ENCODE data around the gene SOWAHB.

The SOWAHB gene

GRCh38 chr4:76892601-76893000, 5.3 kb downstream of the SOWAHB start:
- no peak for TF ChIP-seq CTCF (IDR thresholded peaks at IDR 0.05)

DNA sequence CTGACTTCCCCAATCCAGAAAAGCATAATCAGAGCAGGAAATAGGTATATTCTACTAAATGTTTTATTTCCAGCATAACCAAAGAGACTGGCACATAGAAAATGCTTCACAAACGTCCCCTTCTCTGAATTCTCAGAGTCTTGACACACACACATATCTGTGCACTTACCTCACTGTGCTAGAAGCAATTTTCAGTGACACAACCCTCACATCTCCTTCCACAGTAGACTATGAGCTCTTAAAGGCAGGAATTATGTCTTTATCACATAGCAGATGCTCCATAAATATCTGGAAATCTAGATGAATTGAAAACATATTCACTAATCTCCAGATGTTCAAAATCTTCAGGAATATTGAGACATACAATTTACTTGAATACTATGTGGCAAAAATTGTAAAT, 5.9 kb downstream of the SOWAHB start:
- no peak for TF ChIP-seq CTCF (IDR thresholded peaks at IDR 0.05)

DNA sequence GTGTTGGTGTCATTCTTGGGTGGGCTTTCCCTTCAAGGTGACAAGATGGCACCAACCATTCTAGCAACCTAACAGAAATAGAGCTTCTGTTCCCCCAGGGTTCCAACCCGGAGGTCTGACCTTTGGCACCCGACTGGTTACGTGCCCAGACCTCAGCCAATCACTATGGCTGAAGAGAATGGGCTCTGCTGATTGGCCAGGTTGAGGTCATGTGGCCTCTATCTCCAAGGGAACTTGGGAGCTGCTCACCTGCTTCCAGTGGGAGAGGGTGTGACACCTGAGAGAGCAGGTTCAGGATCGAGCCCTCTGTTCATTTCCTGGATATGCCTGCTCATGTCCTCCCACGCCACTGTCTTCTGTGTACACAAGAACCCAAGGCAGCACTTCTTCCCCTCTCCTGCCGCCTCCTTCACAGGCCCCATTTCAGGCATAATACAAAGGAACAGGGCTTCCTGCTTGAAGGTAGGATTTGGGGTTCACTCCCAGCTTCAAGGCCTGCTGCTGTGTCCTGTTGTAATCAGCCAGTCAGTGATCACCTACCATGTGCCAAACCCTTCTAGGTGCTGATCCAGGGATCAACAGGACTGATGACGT, 11.0 kb downstream of the SOWAHB start:
- TF ChIP-seq CTCF (IDR thresholded peaks at IDR 0.05), result no peak

DNA sequence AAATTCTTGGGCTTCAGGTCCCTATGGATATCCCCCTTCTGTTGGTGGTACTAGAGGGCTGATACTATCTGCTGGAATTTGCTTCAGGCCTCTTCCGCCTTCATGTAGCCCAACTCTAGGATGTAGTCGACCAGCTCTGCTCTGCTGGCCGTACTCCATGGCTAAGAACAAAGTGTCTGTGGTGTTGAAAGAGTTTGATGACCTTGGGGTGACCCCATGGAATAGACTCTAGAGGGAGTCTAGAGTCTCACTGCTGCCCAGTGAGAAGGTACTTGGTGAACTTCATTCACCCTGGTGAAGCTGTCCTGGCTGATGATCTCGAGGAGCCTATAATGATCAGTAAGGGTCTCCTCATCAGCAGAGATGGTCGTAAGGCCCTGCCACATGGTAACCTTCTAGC, 11.7 kb downstream of the SOWAHB start:
- TF ChIP-seq CTCF (IDR thresholded peaks at IDR 0.05), result no peak

DNA sequence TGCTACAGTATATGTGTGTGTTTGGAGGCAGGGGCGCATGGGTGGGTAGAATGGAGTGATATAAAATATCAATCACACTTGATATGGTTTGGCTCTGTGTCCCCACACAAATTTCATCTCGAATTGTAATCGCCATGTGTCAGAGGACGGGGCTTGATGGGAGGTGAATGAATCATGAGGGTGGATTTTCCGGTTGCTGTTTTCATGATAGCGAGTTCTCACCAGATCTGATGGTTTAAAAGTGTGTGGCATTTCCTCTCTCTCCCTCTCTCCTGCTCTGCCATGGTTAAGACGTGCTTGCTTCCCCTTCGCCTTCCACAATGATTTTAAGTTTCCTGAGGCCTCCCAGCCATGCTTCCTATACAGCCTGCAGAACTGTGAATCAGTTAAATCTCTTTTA, 14.8 kb downstream of the SOWAHB start:
- no peak for TF ChIP-seq CTCF (IDR thresholded peaks at IDR 0.05)

DNA sequence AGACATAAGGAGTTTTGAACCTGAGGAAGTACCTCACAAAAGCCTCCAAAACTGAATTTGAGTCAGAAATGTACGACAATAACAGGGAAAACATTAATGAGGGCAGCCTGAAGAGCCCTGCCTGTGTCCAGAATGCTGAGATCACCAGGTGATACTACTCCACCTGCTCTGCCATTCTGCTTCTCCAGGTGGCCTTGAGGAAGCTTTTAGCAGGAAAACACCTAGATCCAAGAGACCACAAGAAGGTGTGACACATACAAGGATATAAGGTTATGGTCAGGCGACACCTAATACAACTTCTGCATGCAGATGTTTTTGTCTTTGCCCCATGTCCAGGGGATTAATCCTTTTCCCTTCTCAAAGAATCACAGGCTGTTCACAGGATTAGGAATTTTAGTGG, 15.3 kb downstream of the SOWAHB start:
- no peak for TF ChIP-seq CTCF (IDR thresholded peaks at IDR 0.05)

DNA sequence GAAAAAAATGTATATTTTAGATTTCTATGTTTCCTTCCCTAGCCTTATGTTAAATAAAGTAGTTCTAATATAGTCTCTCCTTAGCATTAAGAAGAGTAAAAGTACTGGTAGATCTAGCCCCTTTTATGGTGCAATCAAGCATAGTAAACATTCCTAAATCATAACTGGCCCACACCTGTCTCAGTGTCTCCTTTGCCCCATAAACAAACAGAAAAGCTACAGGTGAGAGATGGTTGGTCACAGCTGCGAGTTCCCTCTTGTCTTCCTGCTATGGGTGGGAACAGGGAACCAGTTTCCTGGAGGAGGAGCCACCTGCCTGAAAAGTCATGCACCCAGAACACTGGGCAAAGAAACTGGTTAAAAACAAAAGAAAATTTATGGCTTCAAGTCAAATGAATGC, 16.6 kb downstream of the SOWAHB start:
- TF ChIP-seq CTCF (IDR thresholded peaks at IDR 0.05), result no peak

DNA sequence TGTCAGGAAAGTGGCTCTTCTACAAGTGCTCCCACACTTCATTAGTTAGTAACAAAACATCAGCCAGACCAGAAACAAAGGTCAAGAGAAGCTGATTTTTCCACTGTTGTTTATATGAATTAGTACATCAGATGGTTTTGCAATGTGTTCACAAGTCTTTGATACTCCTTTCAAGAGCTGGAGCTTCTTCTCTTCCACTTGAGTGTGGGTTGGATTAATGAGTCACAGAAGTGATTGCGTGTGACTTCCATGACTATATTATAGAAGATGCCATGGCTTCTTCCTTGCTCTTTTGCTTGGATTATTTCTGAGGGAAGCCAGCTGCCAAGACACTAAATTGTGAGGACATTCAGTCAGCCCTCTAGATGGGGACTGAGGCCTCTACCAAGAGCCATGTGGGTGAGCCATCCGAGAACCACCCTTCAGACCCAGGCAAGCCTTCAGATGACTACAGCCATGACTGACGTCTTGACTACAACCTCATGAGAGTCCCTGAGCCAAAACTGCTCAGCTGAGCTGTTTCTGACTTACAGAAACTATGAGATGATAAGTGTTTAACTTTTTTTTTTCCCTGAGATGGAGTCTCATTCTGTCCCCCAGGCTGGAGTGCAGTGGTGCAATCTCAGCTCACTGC, 18.1 kb downstream of the SOWAHB start:
- no peak for TF ChIP-seq CTCF (IDR thresholded peaks at IDR 0.05)
